ENCODE measurements around the gene EXOC3L4.

EXOC3L4 gene

DNA sequence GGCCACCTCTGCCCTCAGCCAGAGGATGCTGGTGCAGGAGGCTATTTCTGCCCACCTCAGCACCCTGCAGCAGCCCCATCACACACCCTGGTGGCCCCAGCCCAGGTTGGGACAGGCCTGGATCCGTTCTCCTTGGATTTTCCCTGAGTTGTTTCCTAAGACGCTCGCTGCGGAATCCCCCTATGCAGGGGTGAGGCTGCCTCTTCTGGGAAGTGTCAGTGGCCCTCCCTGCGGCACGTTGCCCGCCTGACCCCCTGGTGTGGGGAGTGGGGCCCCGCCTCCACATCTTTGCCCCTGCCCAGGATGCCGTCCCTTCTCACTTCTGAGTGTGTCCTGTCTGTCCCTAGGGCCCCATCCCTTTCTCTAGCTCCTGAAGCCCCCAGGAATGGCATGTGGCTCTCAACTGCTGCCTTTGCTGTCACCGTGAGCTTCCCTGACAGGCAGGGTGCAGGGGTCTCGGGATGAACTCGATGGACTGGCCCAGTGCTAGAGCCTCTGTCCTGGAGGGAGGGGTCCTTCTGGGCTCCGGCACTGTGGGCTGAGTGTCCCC lies 594 bp upstream of the EXOC3L4 start:
- no peak for DNase-seq

DNA sequence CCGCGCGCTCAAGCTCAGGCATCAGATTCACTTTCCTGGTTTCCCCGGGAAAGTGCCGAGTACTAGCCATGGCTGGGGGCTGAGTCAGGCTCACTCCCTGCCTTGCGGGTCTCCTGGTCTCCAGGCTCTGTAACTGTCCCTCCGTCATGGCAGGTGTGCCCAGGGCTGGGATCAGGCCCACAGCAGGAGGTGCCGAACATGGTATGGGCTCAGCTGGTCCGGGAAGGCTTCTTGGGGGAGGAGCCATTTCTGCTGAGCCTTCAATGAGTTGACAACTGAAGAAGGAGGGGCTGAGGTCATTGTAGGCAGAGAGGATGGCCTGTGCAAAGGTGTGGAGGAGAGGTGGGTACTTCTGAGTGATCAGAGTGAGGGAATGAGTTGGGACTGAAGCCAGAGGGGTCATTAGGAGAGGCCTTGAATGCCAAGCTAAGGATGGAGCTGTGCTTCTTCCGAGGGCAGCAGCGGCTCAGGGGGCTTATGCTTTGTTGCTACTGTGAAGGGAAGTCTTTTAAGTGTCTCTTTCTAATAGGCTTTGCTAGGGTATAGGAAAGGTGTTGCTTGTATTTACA lies 769 bp downstream of the EXOC3L4 start:
- no peak for DNase-seq

DNA sequence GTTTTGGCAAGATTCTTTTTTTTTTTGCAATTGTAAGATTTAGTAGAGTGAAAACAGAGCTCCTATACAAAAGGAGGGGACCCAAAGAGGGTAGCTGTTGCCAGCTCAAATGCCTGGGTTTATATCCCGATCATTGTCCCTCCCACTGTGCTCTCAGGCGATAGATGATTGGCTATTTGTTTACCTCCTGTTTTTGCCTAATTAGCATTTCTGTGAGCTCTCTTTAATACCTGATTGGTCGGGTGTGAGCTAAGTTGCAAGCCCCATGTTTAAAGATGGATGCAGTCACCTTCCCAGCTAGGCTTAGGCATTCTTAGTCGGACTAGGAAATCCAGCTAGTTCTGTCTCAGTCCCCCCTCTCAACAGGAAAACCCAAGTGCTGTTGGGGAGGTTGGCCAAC lies 1.9 kb downstream of the EXOC3L4 start:
- DNase-seq: no peak

DNA sequence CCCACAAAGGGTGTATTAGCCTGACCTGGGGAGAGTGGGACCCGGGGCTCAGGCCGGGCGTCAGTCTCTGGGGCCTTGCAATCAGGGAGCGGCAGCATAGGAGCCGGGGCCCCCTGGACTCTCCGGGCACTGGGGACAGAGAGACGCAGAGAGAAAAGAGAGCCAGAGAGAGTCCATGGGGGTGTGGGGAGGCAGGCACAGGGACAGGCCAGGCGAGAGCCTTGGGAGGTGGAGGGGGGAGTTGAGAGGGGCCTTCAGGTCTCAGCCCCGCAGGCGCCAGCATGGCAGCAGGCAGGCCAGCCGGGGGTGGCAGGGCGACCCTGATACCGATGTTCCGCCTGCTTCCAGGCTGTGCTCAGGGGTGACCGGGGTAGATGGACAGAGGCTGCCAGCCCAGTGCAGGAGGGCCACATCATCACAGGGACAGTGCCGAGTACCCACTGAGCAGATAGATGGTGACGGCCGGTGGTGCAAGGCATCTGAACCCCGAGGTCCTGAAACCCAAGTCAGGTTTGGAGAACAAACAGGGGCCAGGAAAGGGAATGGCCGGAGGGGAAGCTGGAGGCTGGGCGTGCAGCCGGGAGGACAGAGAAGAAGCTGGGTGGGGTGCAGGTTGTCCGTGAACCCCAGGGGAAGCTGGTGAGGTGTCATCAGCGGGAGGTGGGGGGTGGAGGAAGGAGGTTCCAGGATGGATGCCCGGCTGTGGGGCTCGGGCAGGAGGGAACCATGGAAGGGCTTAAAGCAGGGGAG lies 2.9 kb downstream of the EXOC3L4 start:
- no peak for DNase-seq

DNA sequence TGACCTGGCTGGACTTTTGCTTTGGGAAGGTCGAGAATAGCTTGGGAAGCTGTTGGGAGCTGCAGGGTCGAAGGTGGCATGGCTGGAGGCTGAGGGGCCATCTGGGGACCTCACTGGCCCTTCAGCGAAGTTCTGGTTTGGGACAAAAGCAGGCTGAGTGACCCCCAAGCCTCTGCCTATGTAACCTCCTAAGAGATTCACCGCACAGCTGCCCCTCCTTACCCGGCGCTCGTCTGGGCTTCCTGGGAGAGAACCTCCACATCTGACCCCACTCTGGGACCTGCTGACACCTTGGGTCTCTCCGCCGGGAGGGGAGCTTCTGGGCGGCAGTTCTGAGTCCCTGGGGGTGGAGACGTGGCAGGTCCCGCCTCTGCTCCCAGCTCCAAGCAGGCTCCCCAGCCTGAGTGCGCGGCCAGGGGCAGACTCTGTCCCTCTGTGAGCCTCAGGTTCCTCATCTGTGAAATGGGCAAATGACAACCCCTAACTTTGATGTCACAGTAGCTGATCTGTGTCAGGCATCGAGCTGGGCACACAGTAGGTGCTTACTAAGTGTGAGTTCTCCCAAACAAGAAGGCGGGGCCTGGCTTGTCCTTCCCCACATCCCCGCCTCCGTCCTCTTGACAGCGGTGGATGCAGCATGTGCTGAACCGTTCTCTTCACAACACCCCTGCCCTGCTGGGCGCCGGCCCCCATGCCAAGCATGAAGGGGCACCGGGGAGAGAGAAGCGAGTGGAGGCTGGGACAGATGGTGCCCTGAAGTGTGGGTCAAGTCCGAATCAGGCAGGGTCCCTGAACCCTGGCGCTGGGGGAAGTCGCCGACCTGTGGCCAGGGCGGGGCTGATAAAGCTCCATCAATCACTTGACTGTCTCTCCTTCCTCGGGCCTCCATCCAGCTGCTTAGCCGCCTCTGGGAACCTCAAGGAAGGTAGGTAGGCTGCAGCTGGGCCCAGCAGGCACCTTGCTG lies 3.8 kb downstream of the EXOC3L4 start:
- no peak for DNase-seq

DNA sequence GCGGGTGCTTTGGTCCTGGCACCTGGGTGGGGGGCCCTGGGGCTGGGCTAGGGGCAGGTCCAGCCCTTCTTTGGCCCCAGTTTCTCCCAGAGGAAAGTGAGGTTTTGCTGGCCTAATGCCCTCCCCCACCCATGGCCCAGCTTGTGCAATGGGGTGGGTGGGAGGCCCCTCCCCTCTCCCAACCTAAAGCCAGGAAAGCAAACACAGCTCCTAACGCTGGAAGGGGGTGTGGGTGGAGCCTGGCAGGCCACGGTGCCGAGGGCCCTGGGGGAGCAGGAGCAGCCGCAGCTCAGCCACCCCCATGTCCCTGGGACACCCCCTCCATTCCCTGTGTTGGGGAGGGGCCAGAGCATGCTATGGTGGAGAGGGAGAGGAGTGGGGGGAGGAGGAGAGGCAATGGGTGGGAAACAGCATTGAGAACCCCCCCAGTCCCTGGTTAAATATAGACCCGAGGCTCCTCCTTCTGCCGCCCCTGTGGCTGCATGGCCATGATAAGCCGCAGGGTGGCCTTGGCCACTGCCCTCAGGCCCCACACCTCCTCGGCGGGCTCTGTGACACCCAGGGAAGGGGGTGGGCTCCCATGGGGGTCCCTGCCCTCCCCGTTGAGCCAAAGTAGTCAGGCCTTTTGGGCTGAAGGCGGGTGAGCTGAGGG lies 4.7 kb downstream of the EXOC3L4 start:
- no peak for DNase-seq

DNA sequence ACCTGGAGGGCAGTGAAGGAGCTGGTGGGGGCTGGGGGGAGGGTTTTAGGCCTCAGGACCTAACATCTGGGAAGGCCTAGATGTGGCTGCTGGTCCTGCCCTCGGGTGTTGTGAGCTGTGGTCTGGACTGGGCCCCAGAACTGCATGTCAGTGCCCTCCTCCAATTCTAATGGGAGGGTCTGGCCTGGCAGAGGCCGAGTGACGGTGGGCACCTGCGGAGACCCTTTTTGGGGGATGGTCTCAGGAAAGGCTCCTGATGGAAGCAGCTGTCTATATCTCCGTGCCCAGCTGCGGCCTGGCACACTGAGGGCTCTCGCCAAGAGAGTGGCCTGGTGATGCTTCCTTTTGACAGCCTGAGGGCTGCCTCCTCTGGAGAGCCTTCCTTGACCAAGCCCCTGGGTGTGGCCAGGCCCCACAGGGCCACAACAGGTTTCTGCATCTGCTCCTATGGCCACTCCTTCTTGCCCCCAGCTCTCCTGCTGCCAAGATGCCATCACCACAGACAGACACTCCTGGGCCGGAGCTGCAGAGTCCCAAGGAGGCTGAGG lies 5.3 kb downstream of the EXOC3L4 start:
- DNase-seq: no peak

DNA sequence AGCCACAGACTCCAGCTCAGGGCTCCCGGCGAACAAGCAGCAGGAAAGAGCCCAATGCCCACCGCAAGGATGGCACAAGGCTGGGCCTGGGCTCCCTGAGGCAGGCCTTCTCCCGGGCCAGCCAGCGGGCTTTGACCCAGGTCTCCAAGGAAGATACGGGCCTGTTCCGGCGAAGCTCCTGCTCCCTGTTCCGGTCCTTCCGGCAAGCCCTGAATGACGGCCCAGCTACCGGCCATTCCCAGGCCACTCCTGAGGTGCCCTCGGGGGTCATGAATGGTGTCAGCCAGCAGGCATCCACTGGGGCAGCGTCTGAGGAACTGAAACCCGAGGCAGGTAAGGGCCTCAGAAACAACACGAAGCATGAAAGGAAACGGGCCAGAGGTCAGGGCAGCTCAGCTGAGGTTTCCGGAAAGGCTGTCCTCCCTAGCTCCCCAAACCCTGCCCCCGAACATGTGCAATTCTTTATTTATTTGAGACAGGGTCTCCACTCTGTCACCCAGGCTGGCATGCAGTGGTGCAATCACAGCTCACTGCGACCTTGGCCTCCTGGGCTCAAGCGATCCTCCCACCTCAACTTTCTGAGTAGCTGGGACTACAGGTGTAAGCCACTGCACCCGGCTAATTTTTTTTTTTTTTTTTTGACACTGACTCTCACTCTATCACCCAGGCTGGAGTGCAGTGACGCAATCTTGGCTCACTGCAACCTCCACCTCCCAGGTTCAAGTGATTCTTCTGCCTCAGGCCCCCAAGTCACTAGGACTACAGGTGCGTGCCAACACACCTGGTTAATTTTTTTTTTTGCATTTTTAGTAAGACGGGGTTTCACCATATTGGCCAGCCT lies 6.0 kb downstream of the EXOC3L4 start:
- DNase-seq: no peak

DNA sequence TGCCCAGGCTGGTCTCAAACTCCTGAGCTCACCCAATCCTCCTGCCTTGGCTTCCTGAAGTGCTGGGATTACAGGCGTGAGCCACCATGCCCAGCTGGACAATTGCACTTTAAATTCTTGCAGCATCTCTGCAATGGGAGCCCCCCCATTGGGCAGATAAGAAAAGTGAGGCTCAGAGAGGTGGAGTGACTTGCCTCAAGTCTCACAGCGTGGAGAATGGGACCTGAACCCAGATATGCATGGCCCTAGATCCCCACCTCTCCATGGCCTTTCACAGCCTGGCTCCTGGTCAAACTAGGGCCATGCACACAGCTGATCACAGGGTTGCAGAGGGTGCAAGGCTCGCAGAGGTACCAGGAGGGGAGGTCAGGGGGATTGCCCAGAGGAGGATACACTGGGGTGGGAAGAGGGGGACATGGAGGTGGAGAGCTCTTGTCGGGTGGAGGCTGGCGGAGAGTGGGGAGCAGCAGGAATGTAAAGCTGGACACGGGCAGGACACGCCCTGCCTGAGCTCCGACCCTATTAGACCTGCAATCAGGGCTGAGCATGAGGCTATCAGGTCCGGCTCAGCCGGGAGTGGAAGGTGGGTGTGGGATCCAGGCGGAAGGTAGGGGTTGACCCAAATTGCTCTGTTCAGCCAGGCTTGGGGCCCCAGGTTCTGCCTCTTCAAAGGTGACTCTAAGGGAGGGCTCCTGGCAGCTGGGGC lies 6.9 kb downstream of the EXOC3L4 start:
- no peak for DNase-seq

DNA sequence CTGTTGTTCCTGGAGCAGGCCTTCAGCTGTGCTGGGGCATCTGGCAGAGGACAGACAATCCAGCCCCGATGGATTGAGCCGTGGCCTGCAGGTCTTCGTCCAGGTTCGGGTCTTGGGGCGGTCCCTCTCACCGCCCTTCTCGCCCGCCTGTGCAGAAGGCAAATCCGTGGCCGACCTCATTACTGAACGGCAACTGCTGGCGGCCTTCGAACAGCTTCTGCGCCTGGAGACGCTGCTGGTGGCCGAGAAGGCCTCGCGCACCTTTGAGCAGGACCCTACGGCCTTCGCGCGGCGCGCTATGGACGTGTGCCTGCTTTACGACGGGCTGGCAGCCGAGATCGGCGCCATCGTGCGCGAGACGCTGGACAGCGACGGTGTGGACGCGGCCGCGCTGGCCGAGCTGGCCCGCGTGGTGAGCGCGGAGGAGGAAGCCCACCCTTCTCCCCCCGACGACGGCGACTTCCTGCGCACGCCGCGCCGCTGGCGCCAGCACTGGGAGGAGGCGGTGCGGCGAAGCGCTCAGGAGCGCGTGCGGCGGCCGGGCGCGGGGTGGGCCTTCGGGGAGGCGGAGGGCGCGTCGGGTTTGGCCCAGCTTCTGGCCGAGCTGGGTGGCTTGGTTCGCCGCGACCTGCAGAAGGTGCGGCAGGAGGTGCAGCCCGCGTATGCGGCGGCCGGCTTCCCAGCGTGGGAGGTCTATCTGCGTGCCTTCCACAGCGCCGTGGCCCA lies 7.6 kb downstream of the EXOC3L4 start:
- DNase-seq: no peak

DNA sequence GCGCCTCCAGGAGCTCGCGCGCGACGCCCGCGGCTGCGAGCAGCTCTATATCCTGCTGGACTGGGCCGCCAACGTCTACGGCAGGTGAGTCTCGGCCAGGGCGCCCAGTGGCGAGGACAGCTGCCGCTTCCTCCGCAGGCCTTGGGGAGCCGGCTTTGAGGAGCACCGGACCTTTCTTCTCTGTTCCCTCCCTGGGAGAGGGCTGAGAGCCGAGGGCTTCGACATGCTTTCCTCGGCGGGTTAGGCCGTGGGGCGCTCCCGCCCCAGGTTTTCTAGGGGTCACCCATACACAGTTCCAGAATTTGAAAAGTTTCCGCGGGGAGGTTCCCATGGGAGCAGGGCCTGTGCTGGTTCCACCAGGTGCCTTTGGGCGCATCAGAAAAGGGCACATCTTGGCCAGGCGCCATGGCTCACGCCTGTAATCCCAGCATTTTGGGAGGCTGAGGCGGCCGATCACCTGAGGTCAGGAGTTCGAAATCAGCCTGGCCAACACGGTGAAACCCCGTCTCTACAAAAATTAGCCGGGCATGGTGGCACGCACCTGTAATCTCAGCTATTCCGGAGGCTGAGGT lies 8.2 kb downstream of the EXOC3L4 start:
- DNase-seq: no peak

DNA sequence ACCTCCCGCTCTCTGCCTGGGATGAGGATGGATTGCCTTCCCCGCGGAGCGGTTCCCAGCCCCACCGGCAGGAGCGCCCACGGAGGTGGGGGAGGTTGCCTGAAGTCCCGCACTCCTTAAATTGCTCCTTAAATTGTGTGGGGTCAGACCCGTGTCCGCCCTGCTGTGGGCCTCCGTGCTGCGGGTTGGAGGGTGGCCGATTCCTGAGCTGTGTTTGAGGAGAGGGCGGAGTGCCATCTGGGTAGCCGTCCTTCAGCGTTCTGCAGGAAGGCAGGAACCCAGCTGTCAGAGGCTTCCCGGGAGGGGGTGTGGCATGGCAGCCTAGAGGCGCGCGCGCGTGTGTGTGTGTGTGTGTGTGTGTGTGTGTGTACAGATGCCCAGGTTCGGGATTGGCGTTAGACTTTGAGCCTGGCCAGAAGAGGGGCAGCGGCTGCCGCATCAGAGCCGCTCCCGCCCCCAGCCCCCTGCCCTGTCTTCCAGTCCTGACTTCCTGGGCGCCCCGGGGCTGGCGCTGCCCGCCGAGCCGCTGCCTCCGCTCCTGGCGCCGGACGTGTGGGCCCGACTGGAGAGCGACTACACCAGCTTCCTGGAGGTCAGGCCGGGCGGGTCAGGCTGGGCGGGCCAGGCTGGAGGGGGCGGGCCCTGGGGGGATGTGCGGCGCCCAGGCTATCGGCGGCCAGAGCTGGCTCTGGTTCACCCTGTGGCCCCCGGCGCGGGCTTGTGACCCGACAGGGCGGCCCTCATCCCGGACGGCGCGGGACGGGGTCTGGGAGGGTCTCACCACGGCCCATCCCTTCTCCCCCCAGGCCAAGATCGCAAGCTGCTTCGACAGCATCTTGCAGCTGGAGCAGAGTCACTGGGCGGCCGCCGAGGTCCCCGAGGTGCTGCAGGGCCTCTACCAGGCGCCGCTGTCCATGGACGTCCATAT lies 9.2 kb downstream of the EXOC3L4 start:
- DNase-seq: peak; percentile 69

DNA sequence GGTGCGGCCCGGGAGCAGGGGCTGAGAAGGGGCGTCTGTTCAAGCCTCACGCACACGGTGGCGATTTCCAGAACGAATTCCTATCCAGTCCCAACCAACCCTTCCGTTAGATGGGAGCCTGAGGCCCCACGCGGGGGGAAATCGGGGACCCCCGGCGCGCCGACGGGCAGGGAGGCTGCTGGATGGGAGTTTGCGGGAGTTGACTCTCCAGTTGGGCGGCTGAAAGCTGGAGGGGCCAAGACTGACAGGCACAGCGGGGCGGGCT lies 9.8 kb downstream of the EXOC3L4 start:
- DNase-seq: no peak

DNA sequence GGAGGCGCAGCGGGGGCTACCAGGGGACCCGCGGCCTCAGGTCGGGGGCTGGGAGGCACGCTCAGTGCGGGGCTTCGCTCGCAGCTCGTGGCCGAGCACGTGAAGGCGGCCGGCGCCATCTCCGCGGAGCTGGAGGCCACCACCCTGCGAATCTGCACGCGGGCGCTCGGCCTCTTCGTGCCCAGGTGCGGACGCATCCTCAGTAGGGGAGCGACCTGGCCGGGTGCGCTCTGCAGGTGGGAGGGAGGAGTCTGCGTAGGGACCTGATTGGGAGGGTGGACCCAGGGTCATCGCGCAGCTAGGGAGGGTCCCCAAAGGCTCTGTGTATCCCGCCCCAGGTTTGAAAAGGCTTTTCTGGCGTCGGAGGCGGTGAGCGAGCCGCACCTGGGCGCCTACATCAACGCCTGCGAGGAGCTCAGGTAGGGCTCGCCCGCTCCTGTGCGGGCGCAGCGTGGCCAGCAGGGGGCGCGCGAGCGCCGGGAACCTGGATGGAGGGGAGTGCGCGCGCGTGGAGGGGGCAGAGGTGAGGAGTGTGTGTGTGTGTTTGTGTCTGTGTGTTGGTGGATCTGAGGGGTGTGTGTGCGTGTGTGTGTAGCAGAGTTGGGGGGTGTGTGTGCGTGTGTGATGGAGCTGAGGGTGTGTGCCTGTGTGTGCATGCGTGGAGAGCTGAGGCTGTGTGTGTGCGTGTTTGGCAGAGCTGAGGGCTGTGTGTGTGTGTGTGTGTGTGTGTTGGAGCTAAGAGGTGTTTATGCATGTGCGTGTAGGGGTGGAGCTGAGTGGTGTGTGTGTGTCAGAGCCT lies 10.3 kb downstream of the EXOC3L4 start:
- DNase-seq: peak; percentile 82

DNA sequence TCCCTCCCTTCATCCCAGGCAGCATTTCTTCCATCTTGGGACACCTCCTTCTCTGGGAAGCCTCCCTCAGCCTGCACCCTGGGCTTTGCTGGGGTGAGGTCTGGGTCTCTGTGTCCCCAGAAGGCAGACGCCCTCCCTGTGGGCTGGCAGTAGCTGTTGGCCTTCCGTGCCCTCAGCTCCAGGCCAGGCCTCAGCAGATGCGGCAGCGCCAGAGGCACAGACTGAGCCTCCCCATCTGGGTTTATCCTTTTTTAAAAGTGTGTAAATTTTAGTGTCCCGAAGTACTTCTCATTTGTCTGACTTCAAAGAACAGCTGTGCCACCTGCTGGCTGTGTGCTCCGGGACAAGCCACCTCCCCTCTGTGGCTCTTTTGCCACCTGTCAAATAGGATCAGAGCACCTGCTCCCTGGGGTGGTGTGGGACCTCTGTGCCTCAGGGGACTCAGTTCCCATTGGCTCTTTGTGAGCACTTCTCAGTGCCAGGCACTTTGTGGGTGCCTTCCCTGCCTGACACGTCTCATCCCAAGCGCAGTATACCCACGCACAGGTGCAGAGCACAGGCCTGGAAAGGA lies 11.1 kb downstream of the EXOC3L4 start:
- DNase-seq: peak; percentile 34

DNA sequence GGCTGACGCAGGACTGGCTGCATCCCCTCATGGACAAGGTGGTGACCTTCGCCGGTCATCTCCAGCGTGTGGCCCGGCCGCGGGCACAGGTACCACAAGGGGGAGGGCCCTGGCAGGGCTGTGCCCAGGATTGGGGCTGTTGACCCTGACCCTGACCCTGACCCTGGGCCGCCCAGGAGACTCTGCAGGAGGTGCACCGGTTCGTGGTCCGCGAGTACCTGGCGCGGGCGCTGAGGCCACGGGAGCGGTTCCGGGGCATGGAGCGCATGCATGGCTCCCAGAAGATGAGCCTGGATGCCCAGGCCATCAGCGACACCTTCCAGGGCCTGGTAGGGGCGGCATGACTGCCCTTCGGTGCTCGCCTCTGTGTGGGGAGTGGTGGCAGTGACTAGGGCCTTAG lies 12.9 kb downstream of the EXOC3L4 start:
- DNase-seq: no peak

DNA sequence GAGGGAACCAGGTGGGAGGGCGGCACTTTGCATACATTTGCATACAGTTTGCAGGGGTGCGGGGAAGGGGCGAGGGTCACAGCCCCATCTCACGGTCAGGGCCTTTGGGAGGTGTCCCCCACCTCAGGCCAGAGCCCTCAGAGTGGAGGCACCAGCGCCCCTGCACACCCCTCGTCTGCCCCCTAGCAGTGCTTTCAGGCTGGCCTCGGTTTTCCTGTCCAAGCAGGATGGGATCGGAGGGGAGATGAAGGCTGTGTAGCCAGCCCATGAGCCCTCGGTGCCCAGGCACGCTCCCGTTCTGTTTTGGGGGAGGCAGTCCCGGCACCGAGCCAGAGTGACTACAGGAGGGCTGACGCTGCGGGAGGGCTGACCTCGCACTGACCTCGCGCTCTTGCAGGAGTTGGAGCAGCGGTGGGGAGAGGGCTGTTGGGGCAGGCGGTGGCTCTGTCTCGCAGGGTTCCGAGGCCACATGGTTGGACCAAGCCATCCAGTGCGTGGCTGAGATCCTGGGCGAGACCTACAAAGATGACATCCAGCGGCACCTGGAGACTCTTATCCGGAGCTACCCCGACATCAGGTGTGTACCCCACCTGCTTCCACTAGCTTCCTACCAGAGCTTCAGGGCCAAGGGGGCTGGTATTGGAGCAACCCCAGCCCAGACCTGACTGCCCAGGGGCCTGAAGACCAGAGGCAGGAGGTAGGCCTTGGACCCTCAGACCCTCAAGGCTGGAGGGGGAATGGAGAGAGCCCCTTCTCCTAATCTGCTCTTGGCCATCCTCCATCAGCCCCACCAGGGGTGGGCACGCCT lies 13.6 kb downstream of the EXOC3L4 start:
- DNase-seq: no peak

Data from DMS79 treated with DMSO at 0.1 percent for 48 hours (cell line).